ENCODE measurements around the gene PTPRM.

Gene PTPRM

DNA sequence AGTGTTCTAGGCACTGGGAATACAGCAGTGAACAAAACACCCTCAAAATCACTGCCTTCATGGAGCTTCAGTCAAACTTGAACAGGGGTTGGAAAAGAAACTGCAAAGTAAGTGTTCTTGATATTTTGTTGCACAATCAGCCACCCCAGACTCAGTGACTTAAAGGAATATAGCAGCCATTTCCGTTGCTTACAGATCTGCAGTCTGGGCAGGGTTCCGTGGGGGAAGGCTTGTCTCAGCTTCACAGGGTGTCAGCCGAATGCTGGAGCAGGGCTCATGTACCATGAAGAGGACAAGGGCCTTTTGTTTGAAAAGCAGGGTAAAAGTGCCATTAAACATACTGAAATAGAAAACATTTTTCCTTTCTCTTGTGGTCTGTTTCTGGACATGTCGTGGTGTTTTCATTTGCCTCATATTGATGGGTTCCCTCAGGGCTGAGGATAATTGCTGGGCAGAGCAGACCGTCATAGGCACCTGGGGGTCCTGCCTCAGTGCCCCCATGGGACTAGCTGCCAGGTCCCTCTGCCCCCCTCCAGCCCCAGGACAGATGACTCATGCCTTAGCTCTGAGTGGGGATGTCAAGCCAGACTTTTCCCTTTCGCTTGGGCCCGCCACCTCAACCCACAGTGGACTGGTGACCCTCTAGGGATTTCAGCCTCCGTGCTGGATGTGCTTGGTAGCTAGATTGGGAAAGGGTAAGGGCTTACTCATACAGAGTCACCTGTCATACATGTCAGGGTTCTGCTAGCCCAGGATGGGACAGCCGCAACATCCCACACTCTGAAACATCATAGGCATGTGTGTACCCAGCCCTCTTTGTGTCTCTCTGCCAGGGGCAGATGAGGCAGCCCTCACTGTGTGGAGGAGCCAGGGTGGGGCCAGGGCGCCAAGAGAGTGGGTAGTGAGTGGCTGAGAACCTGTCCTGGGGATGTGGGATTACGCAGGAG lies 96.5 kb downstream of the PTPRM start:
- Histone ChIP-seq H3K4me3 (ENCODE audit: insufficient read depth, low read length, poor library complexity, severe bottlenecking) (no peak overlapping the region), H3K9me2 (replicated peaks; ENCODE audit: insufficient read depth, low read length) (no peaks in the 10 kb centered on the region), H3K36me3 (ENCODE audit: low read length) (no peaks in the 10 kb centered on the region), H3K27ac (ENCODE audit: low read depth, low read length) (no peak overlapping the region), H3K4me2 (ENCODE audit: low read depth, low read length, poor library complexity, severe bottlenecking) (no peak overlapping the region), H3F3A (ENCODE audit: insufficient read depth) (no peaks in the 10 kb centered on the region), H3K9me3 (ENCODE audit: insufficient read depth, low read length) (no peaks in the 10 kb centered on the region), H3K9ac (ENCODE audit: low read length) (no peak overlapping the region), H4K20me1 (ENCODE audit: low read depth, low read length) (no peaks in the 10 kb centered on the region), H2AFZ (ENCODE audit: low read depth, low read length, severe bottlenecking) (no peak overlapping the region), H3K27me3 (ENCODE audit: low read length) (no peaks in the 10 kb centered on the region), H3K79me2 (ENCODE audit: insufficient read depth, low read length) (no peaks in the 10 kb centered on the region)
- TF ChIP-seq, protein P1, sequence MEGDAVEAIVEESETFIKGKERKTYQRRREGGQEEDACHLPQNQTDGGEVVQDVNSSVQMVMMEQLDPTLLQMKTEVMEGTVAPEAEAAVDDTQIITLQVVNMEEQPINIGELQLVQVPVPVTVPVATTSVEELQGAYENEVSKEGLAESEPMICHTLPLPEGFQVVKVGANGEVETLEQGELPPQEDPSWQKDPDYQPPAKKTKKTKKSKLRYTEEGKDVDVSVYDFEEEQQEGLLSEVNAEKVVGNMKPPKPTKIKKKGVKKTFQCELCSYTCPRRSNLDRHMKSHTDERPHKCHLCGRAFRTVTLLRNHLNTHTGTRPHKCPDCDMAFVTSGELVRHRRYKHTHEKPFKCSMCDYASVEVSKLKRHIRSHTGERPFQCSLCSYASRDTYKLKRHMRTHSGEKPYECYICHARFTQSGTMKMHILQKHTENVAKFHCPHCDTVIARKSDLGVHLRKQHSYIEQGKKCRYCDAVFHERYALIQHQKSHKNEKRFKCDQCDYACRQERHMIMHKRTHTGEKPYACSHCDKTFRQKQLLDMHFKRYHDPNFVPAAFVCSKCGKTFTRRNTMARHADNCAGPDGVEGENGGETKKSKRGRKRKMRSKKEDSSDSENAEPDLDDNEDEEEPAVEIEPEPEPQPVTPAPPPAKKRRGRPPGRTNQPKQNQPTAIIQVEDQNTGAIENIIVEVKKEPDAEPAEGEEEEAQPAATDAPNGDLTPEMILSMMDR (IDR thresholded peaks at IDR 0.05; ENCODE audit: insufficient read depth, low read length, poor library complexity, severe bottlenecking) = no peak
- TF ChIP-seq EZH2phosphoT487 (conservative IDR thresholded peaks at IDR 0.05; ENCODE audit: low read length) = no peak

GRCh38 chr18:7666195-7666776 lies 99.2 kb downstream of the PTPRM start:
- Histone ChIP-seq H3K9me2 (replicated peaks; ENCODE audit: insufficient read depth, low read length) (no peaks in the 10 kb centered on the region), H3F3A (ENCODE audit: insufficient read depth) (no peaks in the 10 kb centered on the region), H3K27ac (ENCODE audit: low read depth, low read length) (no peak overlapping the region), H2AFZ (ENCODE audit: low read depth, low read length, severe bottlenecking) (no peak overlapping the region), H3K79me2 (ENCODE audit: insufficient read depth, low read length) (no peaks in the 10 kb centered on the region), H3K4me3 (ENCODE audit: insufficient read depth, low read length, poor library complexity, severe bottlenecking) (no peak overlapping the region), H3K4me2 (ENCODE audit: low read depth, low read length, poor library complexity, severe bottlenecking) (no peak overlapping the region), H3K27me3 (ENCODE audit: low read length) (no peaks in the 10 kb centered on the region), H3K9ac (ENCODE audit: low read length) (no peak overlapping the region), H3K36me3 (ENCODE audit: low read length) (no peaks in the 10 kb centered on the region), H4K20me1 (ENCODE audit: low read depth, low read length) (no peaks in the 10 kb centered on the region), H3K9me3 (ENCODE audit: insufficient read depth, low read length) (no peaks in the 10 kb centered on the region)
- TF ChIP-seq EZH2phosphoT487 (conservative IDR thresholded peaks at IDR 0.05; ENCODE audit: low read length) = no peak
- TF ChIP-seq, protein P1 (IDR thresholded peaks at IDR 0.05; ENCODE audit: insufficient read depth, low read length, poor library complexity, severe bottlenecking) = no peak

- Histone ChIP-seq H3K4me3 (ENCODE audit: insufficient read depth, low read length, poor library complexity, severe bottlenecking) (no peak overlapping the region), H3K9me3 (ENCODE audit: insufficient read depth, low read length) (no peaks in the 10 kb centered on the region), H2AFZ (ENCODE audit: low read depth, low read length, severe bottlenecking) (no peak overlapping the region), H3K27ac (ENCODE audit: low read depth, low read length) (no peak overlapping the region), H4K20me1 (ENCODE audit: low read depth, low read length) (no peaks in the 10 kb centered on the region), H3K79me2 (ENCODE audit: insufficient read depth, low read length) (no peaks in the 10 kb centered on the region), H3K9me2 (replicated peaks; ENCODE audit: insufficient read depth, low read length) (no peaks in the 10 kb centered on the region), H3F3A (ENCODE audit: insufficient read depth) (no peaks in the 10 kb centered on the region), H3K4me2 (ENCODE audit: low read depth, low read length, poor library complexity, severe bottlenecking) (no peak overlapping the region), H3K9ac (ENCODE audit: low read length) (no peak overlapping the region), H3K36me3 (ENCODE audit: low read length) (no peaks in the 10 kb centered on the region), H3K27me3 (ENCODE audit: low read length) (no peaks in the 10 kb centered on the region)
- TF ChIP-seq EZH2phosphoT487 (conservative IDR thresholded peaks at IDR 0.05; ENCODE audit: low read length) = no peak
- TF ChIP-seq, protein P1 (IDR thresholded peaks at IDR 0.05; ENCODE audit: insufficient read depth, low read length, poor library complexity, severe bottlenecking) = no peak
These were observed 101.3 kb downstream of the PTPRM start for GRCh38 chr18:7668392-7668791.

Data from SU-DHL-6 (cell line).